H9 (cell line): ENCODE measurements around the gene SLC9A9. TPM values are rescaled to one million over a fixed set of nuclear protein-coding genes. Genes with fewer than 3 reads are reported as not detected.

ENCODE experiments used
- DNase-seq: peaks from one replicate; pipeline ENCODE4 v3.0.0-alpha.2; 2017
- H2AFZ ChIP-seq: one replicate; pipeline ENCODE4 v1.6.1; 2013; ENCODE audit warnings: mild to moderate bottlenecking, low read length, control low read depth, moderate library complexity
- H2AK5ac ChIP-seq: 2 replicates; pipeline ENCODE4 v1.6.1; 2013; ENCODE audit warnings: low read length, control low read depth, mixed read lengths; ENCODE audit not compliant: insufficient read length
- H2BK120ac ChIP-seq: one replicate; pipeline ENCODE4 v1.6.1; 2013; ENCODE audit warnings: low read depth, mild to moderate bottlenecking, low read length, control low read depth, inconsistent platforms; ENCODE audit not compliant: poor library complexity, severe bottlenecking
- H2BK12ac ChIP-seq: 2 replicates; pipeline ENCODE4 v1.6.1; 2013; ENCODE audit warnings: low read length, control low read depth, mixed read lengths, low read depth; ENCODE audit not compliant: insufficient read length
- H2BK15ac ChIP-seq: 2 replicates; pipeline ENCODE4 v1.6.1; 2013; ENCODE audit warnings: low read depth, low read length, control low read depth
- H2BK20ac ChIP-seq: one replicate; pipeline ENCODE4 v1.6.1; 2013; ENCODE audit warnings: low read depth, mild to moderate bottlenecking, low read length, control low read depth, inconsistent platforms; ENCODE audit not compliant: poor library complexity, severe bottlenecking
- H2BK5ac ChIP-seq: 2 replicates; pipeline ENCODE4 v1.6.1; 2013; ENCODE audit warnings: low read length, control low read depth, mixed read lengths; ENCODE audit not compliant: insufficient read length
- H3K14ac ChIP-seq: 2 replicates; pipeline ENCODE4 v1.6.1; 2013; ENCODE audit warnings: low read length, control low read depth; ENCODE audit not compliant: insufficient read depth
- H3K18ac ChIP-seq: 2 replicates; pipeline ENCODE4 v1.6.1; 2013; ENCODE audit warnings: low read depth, mild to moderate bottlenecking, mixed read lengths, low read length, control low read depth; ENCODE audit not compliant: insufficient read length
- H3K23ac ChIP-seq: 2 replicates; pipeline ENCODE4 v1.6.1; 2013; ENCODE audit warnings: low read length, control low read depth, mixed read lengths, low read depth; ENCODE audit not compliant: insufficient read length
- H3K23me2 ChIP-seq: 2 replicates; pipeline ENCODE4 v1.6.1; 2013; ENCODE audit warnings: low read depth, mild to moderate bottlenecking, mixed read lengths, low read length, control low read depth; ENCODE audit not compliant: insufficient read length, poor library complexity, severe bottlenecking
- H3K27ac ChIP-seq: 2 replicates; pipeline ENCODE4 v1.5.1; 2013; ENCODE audit warnings: low read length, control low read depth, mixed read lengths, low read depth; ENCODE audit not compliant: insufficient read length
- H3K27me3 ChIP-seq: 2 replicates; pipeline ENCODE4 v1.6.1; 2013; ENCODE audit warnings: low read length, control low read depth, inconsistent platforms; ENCODE audit not compliant: insufficient read depth
- H3K4ac ChIP-seq: 2 replicates; pipeline ENCODE4 v1.6.1; 2013; ENCODE audit warnings: low read depth, mild to moderate bottlenecking, control low read depth, inconsistent platforms, low read length, moderate library complexity
- H3K4me1 ChIP-seq: 2 replicates; pipeline ENCODE4 v1.6.1; 2013; ENCODE audit warnings: low read length, control low read depth, inconsistent platforms; ENCODE audit not compliant: insufficient read depth
- H3K4me2 ChIP-seq: 2 replicates; pipeline ENCODE4 v1.6.1; 2013; ENCODE audit warnings: low read length, control low read depth, mixed read lengths; ENCODE audit not compliant: insufficient read length, insufficient read depth
- H3K56ac ChIP-seq: 2 replicates; pipeline ENCODE4 v1.6.1; 2013; ENCODE audit warnings: low read depth, mild to moderate bottlenecking, mixed read lengths, low read length, control low read depth; ENCODE audit not compliant: insufficient read length
- H3K79me1 ChIP-seq: 2 replicates; pipeline ENCODE4 v1.6.1; 2013; ENCODE audit warnings: low read depth, mild to moderate bottlenecking, moderate library complexity, low read length, control low read depth, inconsistent platforms; ENCODE audit not compliant: insufficient read depth, poor library complexity, severe bottlenecking
- H3K79me2 ChIP-seq: 2 replicates; pipeline ENCODE4 v1.6.1; 2013; ENCODE audit warnings: low read length, control low read depth, inconsistent platforms; ENCODE audit not compliant: insufficient read depth
- H3K9ac ChIP-seq: 2 replicates; pipeline ENCODE4 v1.6.1; 2013; ENCODE audit warnings: low read length, control low read depth, mixed read lengths; ENCODE audit not compliant: insufficient read length; ENCODE audit errors: extremely low read depth
- H3K9me3 ChIP-seq: one replicate; pipeline ENCODE4 v1.6.1; 2013; ENCODE audit warnings: low read depth, low read length, inconsistent platforms; ENCODE audit not compliant: control insufficient read depth
- H3T11ph ChIP-seq: one replicate; pipeline ENCODE4 v1.6.1; 2013; ENCODE audit warnings: mild to moderate bottlenecking, low read length, control low read depth, inconsistent platforms
- H4K20me1 ChIP-seq: one replicate; pipeline ENCODE4 v1.6.1; 2013; ENCODE audit not compliant: control insufficient read depth, insufficient read length, insufficient read depth
- H4K5ac ChIP-seq: 2 replicates; pipeline ENCODE4 v1.6.1; 2013; ENCODE audit warnings: low read depth, mild to moderate bottlenecking, mixed read lengths, low read length, control low read depth; ENCODE audit not compliant: insufficient read length
- H4K8ac ChIP-seq: replicated peaks from 2 replicates; pipeline ENCODE4 v1.6.1; 2013; ENCODE audit warnings: low read length, control low read depth, mixed read lengths, low read depth; ENCODE audit not compliant: insufficient read length
- H4K91ac ChIP-seq: 2 replicates; pipeline ENCODE4 v1.6.1; 2013; ENCODE audit warnings: low read depth, mild to moderate bottlenecking, moderate library complexity, mixed read lengths, low read length, control low read depth; ENCODE audit not compliant: insufficient read length
- H3K27ac Mint-ChIP-seq, 3 experiments: 2 replicates in 2 of 3; 3 replicates in 1 of 3; pipeline ENCODE4 v1.8.0; 2020 to 2021; ENCODE audit warnings: mixed read lengths in 3 of 3, mild to moderate bottlenecking in 1 of 3, moderate library complexity in 1 of 3
- H3K27me3 Mint-ChIP-seq: 2 replicates; pipeline ENCODE4 v1.8.0; 2021; ENCODE audit warnings: low read depth, mild to moderate bottlenecking, moderate library complexity, mixed read lengths
- H3K36me3 Mint-ChIP-seq, 3 experiments: 2 replicates in 2 of 3; 3 replicates in 1 of 3; pipeline ENCODE4 v1.8.0; 2020 to 2021; ENCODE audit warnings: low read depth in 3 of 3, mixed read lengths in 3 of 3; ENCODE audit not compliant: insufficient read depth in 1 of 3
- H3K4me1 Mint-ChIP-seq, 2 experiments: 2 replicates each; pipeline ENCODE4 v1.8.0; 2020; ENCODE audit warnings: mixed read lengths in 2 of 2
- H3K4me3 Mint-ChIP-seq, 2 experiments: 2 replicates in 1 of 2; 3 replicates in 1 of 2; pipeline ENCODE4 v1.8.0; 2020 to 2021; ENCODE audit warnings: mild to moderate bottlenecking in 2 of 2, mixed read lengths in 2 of 2, moderate library complexity in 1 of 2
- H3K9me3 Mint-ChIP-seq, 2 experiments: 2 replicates in 1 of 2; 3 replicates in 1 of 2; pipeline ENCODE4 v1.8.0; 2020; ENCODE audit warnings: mild to moderate bottlenecking in 2 of 2, mixed read lengths in 2 of 2, moderate library complexity in 1 of 2
- CTCF ChIP-seq: fragments of 200-600 bp; sonication (generic); conservative IDR thresholded peaks from 3 replicates; pipeline ENCODE4 v1.8.0; 2021; ENCODE audit warnings: antibody characterized with exemption, mild to moderate bottlenecking
- whole genome bisulfite sequencing: extraction: QIAGEN DNeasy Blood & Tissue Kit; methylation state at CpG from one replicate; pipeline ENCODE4 v1.1.7; 2013; ENCODE audit warnings: missing lambda C conversion rate, low lambda C conversion rate, mixed read lengths; ENCODE audit not compliant: insufficient read length; ENCODE audit errors: extremely low coverage; 5-methylcytosine and 5-hydroxymethylcytosine counted together
- total RNA-seq: library from RNA; stranded (reverse); gene quantifications from 2 replicates; pipeline ENCODE4 v1.2.1, GENCODE V29; 2021

SLC9A9 gene
- total RNA-seq, 1 experiment from 2014 or later, result 0.35 TPM

GRCh38 chr3:143437405-143437804 lies 410.9 kb downstream of the SLC9A9 start:
- Histone ChIP-seq H2BK15ac (no peak overlapping the region), H3K27me3 (no peaks in the 10 kb centered on the region), H3K27ac (no peak overlapping the region), H3K23ac (no peak overlapping the region), H2BK12ac (no peak overlapping the region), H4K91ac (no peak overlapping the region), H3K9ac (no peak overlapping the region), H2BK20ac (no peak overlapping the region), H3K56ac (no peak overlapping the region), H3K4me1 (no peaks in the 10 kb centered on the region), H3K23me2 (no peaks in the 10 kb centered on the region), H2BK5ac (no peak overlapping the region), H3T11ph (no peak overlapping the region), H3K4me2 (no peak overlapping the region), H4K20me1 (no peaks in the 10 kb centered on the region), H2AK5ac (no peak overlapping the region), H4K5ac (no peak overlapping the region), H4K8ac (no peak overlapping the region), H2BK120ac (no peak overlapping the region), H2AFZ (no peak overlapping the region), H3K9me3 (no peaks in the 10 kb centered on the region), H3K79me2 (no peaks in the 10 kb centered on the region), H3K4ac (no peak overlapping the region), H3K79me1 (no peaks in the 10 kb centered on the region), H3K14ac (no peak overlapping the region), H3K18ac (no peak overlapping the region)
- TF ChIP-seq CTCF, result no peak
- Mint-ChIP-seq H3K27ac (no peak overlapping the region), H3K4me1 (no peaks in the 10 kb centered on the region), H3K36me3 (no peaks in the 10 kb centered on the region), H3K9me3 (no peaks in the 10 kb centered on the region; a peak in 1 of 5 replicates), H3K4me3 (no peak overlapping the region), H3K27me3 (peaks cover 2% of the 10 kb centered on the region)
- no CpG with 5 or more reads among the region's 10 CpGs for WGBS
- no peak for DNase-seq
